Activated T-helper 9 cell treated with anti-CD3 and anti-CD28 coated beads, Interleukin-2, amount 50 U/mL, for 16 hours (primary cell): ENCODE measurements around the gene MYRIP.
"Not testable (repeated sequence)": the region's sequence is repeated elsewhere in the genome, so short reads cannot be mapped to it uniquely, and the experiment has no call there.

ENCODE experiments used
- DNase-seq: peaks from one replicate; pipeline ENCODE4 v3.0.0-alpha.2; 2020; ENCODE audit warnings: low read depth

Gene MYRIP

DNA sequence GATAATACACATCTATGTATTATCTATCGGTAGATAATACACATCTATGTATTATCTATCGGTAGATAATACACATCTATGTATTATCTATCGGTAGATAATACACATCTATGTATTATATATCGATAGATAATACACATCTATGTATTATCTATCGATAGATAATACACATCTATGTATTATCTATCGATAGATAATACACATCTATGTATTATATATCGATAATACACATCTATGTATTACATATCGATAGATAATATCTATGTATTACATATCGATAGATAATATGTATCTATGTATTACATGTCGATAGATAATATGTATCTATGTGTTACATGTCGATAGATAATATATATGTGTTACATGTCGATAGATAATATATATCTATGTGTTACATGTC is 275.0 kb downstream of the MYRIP start:
- DNase-seq, result not testable (repeated sequence)

DNA sequence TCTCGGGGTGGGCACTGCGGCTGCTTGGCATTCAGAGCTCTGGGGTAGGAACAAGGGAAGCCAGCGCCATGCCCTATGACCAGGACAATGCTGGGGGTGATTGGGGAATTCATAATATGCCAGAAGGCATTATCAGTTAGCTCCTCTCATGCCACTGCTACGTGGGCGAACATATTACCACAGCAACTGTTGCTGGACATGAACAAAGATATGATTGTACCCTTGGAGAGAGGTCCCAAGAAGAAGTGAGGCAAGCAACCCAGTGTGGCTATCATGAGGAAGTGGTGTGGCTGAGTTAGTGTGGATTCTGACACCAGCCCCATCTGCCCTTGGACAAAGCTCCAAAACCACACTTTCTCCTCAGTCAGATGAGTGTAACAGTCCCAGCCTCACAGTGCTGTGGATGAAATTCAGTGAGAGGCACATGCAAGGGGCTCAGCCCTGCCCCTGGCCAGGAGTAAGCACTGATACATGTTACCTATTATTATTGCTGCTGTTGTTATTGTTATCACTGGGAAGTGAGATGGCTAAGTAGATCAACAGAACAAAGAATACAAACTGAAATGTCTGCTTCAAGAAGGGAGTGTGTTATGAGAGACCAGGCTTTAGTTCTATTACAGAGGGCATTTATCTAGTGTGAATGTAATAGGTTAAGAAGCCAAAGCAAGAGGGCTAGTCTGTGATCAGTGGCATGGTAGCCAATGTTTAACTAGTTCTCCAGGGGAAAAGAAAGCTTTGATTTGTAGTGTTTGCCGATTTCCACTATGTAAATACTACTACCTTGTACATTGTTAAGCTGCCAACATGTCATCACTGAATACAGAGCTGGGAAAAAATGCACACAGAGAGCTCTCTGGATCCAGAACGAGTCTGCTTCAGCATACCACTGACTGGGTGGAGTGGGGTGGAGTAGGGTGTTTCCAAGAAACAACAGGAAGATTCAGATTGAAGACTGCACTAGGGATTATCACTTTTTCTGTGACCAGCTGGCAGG is 277.8 kb downstream of the MYRIP start:
- no peak for DNase-seq

DNA sequence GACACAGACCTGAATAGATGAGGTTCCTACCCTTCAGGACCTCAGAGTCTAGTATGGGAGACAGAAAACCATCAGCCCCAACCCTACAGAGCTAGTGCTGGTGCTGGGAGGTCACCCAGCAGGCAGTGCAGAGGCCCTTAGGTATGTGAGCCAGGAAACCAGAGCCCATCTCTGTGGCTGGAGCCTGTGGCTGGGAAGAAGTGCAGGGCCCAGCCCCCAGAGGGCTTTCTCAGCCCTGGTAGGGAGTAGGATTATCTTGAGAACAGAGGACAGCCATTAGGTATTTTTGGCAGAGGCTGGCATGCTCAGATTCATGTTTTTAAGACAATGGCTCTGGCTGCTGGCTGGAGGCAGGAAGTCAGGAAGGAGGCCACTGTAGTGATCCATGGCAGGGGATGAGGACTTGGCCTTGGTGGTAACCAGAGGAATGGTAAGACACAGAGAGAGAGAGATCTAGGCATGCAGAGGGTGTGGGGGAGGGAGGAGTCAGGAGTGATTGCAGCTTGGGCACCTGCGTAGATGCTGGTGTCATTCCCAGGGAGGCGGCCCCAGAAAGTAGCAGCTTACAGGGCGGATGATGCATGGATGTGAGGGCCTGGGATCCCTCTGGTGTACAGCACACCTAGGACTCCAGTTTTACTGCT is 279.2 kb downstream of the MYRIP start:
- no peak for DNase-seq

DNA sequence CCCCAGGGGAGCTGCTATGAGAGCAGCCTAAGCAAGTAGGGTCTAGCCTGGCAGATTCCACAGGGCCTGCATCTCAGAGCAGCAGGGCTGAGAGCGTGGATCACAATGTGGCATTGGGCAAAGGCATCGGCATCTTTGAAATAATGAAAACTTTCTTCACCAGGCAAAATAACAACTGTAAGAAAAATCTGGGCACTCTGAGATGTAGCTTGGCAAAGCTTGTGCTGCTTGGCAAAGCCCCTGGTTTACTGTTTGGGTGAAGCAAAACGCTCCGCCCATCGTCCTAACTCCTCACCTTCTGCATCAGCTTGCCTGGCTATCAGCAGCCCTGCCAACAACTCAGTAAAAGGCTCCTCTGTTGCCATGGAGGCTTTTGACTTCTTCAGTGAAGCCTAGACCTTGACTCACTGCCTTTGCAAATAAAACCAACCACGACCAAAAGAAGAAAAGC is 287.3 kb downstream of the MYRIP start:
- DNase-seq, result no peak

DNA sequence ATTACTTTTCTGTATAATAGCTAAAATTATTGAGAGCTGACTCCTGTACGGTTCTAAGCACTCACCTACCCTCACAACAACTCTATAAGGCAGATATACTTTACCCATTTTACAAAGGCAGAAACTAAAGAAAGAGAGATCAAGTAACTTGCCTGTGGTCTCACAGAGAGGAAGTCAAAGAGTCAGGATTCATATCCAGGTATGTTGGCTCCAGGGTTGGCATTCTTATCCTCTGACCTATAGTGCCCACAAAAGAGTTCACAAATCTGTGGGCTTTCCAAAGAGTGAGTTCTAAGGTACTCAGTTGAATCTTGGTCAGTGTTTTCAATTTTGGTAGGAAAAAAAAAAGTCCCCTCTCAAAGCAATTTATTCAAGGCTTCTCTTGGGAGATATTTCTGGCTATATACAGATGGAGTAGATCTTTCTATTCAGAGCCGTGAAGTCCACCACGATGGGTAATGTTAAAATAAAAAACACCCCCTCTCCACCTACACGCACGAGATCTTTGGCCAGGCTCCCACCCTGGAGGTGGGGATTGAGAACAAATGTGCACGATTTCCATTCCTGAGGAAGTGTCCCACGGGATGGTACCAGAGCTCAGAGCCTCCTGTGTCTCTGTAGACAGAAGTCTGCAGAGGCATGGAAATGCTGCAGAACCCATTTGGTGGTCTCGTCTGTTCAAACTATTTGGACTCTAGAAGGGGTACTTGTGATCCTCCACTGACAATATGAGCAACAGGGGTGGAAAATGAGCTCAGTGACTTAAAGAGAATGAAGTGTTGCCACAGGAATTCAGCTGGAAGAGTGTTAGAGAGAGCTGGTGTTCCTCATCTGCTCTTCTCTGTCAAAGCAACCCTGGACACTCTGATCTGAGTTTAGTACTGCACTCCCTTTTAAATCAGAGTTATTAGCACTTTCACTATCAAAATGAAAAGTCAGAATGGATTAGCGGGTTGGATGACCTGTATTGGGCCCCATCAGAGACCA is 288.0 kb downstream of the MYRIP start:
- no peak for DNase-seq

DNA sequence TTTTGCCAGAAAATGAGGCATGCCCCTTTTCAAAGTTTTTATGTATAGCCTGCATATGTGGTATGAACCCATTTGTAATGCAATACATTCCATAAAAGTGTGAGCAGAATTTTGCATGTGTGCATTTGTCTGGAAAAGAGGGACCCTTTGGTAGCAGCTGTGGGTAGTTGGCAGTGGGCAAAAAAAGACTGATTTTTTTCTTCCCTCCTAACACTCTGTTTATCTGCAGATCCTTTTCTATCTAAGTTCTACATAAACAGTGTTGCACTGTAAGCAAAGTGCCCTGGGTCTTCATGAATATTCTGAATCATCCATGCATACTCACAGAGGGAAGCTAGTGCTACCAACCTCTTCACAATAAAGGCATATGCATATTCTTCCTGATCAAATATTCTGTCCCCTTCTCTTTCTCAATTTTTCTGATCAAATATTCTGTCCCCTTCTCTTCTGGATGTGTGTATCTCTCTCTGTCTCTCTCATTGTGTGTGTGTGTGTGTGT is 288.9 kb downstream of the MYRIP start:
- no peak for DNase-seq

DNA sequence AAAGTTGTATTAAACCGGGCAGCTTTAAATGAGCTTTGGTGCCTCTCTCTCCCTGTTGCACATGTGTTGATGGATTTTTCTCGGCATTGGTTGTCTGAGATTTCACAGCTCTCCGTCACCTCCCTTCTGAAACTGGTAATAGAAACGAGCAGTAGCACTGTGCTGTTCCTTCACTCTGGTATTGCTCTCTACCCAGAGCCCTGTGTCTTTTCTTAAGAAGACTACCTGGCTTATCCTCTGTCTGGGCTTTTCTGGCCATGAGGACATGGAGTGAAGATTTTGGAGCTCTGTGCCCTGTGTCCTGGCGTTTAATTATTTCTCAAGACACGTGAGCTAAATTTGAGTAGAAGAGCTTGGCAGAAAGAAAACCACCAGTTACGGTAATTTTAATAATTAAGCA is 290.5 kb downstream of the MYRIP start:
- no peak for DNase-seq

DNA sequence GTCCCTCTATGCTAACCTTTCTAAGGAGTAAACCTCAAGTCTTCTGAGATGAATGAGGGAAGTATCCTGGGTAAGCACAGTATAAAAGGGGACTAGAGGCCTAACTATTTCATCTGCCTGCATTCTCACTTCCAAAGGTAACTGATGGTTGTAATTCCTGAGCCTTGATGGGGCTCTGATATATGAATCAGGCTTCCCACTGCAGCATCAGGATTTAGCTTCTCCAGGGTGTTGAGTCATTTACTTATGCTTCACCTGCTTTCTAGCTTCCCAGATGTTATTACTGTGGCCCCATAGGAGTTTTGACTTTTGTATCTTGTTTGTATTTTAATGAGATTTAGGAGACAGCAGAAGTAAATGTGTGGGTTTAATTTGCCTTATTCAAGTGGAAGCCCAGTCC is 292.8 kb downstream of the MYRIP start:
- no peak for DNase-seq

DNA sequence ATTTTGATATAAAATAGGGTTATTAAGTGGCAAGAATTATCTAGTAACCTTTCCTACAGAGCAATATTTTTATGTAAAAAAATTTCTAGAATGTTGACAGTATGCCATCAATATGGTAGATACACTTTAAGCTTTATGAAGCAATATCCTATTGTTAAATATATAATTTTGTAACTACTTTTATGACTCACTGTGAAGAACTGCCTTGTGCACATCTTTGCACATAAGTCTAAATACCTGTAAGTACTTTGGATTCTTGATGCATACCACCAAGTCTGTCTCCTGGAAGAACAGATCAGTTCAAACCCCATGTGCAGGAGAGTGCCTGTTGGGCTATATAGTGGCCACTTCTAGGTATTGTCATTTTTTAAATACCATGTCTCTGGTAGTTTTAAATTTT is 294.4 kb downstream of the MYRIP start:
- DNase-seq, result no peak

DNA sequence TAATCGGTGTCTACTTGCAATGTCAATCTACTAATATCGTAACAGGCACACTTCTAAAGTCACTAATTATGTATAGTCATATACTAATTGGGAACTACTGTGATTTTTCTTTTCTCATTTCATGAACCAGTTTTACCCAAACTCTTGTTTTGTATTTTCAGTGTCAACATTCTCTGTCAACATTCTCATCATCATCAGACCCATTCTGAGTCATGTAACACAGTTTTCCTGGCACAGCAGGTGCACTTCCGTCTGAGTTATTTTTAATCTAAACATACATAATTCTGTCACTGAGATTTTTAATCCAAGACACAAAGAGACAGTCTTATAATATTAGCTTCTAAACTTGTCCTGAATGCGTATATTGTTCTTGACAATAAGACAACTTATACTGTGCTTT is 295.0 kb downstream of the MYRIP start:
- DNase-seq, result no peak

DNA sequence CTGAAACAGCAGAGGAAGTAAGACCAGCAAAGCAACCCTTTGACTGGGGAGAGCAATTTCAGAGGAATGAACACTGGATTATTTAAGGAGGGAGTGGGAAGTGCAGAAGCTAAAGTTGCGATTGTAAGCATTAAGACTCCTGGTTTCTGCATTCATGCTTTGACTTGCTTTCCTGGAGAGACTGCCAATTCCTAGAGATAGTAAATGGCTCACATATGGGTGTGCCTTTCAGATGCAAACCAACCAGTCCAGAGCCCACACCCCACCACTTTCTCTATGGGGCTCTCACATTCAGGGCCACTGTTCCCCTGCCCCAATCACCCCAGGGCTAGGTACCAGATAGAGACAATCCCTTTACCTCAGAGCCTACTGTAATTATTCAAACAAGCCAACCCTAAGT is 299.2 kb downstream of the MYRIP start:
- DNase-seq, result no peak

DNA sequence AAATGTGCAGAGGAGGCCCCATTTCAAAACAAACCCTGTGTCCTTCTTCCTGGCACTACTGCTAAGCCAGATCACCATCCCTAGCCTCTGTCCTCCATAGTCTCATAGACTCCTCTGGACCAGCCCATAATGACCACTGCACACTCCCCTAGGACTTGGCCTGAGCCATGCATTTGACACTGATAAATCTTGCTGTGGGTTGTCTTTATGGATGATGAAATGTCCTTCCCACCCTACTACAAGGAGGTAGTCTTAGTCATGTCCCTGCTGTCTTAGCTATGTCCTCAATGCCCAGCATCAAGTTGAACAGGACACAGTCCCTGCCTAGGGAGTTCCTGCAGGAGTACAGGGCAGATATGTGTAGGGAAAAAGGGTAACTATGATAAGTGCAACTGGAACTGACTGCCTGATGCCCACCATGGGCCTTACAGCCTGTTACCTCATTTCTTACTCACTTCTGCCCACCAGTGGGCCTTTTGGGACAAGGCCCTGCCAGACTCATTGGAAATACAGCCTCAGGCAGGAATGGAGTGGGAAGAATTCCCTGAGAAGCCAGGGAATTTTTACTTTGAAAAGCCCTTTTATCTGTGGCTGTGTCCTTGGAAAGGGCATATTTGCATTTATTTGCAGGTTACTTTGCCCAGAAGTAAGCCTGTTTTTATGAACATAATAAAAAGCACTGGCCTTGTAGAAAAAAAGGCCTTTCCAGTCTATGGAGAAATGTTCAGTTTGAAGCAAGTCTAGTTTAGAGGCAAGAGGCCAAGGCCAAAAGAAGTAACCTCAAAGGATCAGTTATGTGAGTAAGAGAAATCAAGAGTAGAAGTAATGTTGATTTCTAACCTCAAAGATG is 300.5 kb downstream of the MYRIP start:
- no peak for DNase-seq

DNA sequence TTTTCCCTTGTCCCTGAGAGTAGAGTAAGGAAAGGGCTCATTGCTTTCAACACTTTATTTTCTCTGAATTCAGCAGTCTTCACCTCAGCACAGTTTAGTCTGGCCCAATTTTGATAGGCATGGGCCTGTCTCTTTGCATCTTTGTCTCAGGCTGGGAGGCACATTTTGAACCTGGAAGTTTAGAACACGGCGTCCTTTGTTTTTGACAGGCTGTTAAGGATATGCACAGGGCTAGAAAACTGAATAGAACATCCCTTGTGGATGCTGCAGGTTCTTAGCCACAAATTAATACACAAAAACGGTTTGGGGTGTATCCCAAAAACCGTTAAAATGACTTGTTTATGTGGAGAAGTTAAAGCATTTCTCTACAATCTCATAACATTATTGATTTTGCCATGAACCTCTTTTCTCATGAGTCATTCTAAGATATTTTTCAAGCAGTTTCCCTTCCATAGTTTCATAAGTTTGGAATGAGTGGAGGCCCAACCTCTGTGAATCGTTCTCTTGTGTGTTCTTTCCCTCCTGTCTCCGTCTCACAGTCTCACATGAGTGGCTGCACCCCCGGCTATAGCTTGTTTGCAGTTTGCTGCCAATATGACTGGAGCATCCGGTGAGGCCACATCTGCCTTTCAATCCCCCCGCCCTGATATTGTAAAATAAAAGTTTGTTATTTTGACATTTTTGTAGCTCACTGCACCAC is 307.2 kb downstream of the MYRIP start:
- no peak for DNase-seq

DNA sequence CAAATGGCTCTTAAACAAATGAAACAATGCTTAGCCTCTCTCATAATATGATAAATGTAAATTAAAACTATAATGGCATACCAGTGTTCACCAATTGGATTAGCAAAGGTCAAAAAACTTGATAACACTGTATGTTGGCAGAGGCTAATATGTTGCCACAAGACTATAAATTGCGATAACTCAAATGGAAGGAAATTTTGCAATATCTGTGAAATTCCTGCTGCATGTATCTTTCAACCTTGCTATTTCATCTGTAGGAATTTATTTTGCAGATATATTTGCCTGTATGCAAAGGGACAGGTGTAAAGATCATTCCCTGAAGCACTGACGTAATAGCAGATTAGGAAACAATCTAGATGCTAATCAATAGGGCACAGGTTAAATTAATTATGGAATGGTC is 308.7 kb downstream of the MYRIP start:
- no peak for DNase-seq

DNA sequence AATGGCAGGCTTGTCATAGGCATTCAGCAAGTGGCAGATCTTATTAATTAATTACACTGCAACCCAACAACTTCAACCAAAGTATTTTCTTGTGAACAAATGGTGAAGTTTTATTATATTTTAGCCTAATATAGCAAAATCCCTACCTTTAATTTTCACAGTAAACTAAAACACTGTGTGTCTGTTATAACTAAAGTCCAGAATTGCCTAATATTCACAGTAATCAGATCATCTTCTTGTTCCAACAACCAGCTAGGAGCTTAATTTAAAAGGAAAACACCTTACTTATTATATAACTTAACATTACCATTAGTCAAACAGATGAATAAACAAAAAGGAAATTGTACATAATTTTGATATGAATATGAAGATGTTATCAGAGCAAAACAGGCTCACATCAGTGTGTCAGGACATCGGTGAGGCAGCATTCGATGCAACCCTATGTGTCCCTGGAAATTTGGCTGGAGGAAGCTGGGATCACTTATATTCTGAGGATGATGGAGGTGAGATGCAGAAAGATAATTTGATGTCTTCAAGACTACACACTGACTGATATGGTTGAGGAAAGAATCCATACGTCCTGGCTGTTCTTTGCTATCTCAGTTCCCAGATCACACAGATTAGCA is 310.8 kb downstream of the MYRIP start:
- no peak for DNase-seq

DNA sequence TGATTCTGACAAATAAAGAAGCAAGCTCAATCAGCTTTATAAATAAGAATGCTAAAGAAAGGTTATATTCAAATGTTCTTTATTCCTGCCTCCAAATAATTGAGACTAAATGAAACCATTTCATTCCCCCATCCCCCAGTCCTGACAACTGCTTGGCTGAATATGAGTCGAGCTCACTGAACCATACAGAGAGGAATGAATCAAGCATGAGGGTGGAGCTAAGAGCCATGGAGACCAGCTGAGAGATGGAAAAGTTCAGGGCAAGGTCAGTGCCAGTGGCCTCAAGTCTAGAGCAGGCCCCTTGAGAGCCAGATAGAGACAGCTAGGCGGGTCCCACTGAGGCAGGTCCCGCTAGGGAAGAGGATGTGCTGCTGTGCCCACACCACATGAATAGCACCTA is 311.4 kb downstream of the MYRIP start:
- no peak for DNase-seq

DNA sequence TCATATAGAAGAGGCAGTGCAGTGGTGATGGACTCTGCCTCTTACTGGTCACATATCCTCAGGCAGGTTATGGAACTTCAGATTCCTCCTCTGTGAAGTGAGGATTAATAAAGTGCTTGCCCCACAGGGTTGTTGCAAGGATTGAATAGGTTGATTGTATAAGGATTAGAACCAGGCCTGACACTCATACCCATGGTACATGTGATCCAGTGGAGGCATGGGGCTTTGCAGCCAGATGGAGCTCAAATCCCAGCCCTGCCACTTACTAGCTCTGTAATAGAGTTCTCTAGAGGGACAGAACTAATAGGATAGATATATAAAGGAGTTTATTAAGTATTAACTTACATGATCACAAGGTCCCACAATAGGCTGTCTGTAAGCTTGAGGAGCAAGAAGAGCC is 315.5 kb downstream of the MYRIP start:
- no peak for DNase-seq

DNA sequence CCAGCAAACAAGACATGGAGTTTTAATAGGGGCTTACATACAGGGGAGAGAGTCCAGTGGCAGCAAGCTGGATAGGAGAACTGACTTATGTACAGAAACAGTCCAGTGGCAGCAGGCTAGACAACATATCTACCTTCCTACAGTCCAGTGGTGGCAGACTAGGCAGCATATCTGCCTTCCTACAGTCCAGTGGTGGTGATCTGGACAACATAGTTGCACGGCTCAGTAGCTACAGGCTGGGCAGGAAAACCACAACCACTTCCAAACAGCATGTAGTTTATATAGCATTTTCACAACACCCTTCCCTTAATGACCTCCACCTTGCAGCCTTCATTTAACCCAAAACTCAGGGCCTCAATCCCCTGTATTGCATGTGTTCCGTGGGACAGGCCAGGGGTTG is 318.8 kb downstream of the MYRIP start:
- no peak for DNase-seq

DNA sequence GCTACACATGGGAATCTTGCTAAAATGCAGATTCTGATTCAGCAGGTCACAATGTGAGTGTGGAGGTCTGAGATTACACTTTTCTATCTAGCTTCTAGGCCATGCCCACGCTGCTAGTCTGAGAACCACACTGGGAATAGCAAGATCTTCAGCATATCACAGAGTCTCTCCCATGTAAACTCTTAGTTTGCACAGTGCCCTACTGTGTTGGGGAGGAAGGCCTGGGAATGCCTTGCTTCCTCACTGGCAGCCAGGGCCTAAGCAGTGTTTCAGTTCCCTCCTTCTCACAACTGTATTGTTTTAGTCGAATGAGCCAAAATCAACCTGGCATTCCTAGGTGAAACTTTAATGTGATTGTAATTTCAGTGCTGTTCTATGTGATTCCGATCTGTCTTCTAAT is 320.1 kb downstream of the MYRIP start:
- DNase-seq, result no peak

DNA sequence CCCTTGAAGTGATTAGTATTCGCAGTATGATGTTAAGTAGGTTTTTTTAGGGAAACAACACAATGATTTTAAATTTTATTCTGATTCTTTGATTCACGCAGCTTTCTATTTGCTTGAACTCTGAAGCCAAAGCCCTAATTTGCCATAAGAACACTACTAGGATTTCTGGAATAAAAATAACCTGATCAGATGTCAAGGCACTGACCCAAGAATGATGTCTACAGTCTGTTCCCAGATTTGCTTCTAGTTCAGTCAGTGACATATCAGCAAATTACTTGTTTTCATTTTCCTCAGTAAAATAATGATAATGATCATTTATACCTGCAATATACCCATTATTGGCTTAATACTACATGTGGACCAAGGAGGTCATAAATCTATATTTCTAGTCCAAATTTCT is 320.6 kb downstream of the MYRIP start:
- DNase-seq, result no peak
